ENCODE measurements around the gene CLEC2L. TPM values are rescaled to one million over a fixed set of nuclear protein-coding genes. Genes with fewer than 3 reads are reported as not detected.

Gene CLEC2L
- total and polyA plus RNA-seq, 4 donors, result 0.05 TPM; not detected in 3

DNA sequence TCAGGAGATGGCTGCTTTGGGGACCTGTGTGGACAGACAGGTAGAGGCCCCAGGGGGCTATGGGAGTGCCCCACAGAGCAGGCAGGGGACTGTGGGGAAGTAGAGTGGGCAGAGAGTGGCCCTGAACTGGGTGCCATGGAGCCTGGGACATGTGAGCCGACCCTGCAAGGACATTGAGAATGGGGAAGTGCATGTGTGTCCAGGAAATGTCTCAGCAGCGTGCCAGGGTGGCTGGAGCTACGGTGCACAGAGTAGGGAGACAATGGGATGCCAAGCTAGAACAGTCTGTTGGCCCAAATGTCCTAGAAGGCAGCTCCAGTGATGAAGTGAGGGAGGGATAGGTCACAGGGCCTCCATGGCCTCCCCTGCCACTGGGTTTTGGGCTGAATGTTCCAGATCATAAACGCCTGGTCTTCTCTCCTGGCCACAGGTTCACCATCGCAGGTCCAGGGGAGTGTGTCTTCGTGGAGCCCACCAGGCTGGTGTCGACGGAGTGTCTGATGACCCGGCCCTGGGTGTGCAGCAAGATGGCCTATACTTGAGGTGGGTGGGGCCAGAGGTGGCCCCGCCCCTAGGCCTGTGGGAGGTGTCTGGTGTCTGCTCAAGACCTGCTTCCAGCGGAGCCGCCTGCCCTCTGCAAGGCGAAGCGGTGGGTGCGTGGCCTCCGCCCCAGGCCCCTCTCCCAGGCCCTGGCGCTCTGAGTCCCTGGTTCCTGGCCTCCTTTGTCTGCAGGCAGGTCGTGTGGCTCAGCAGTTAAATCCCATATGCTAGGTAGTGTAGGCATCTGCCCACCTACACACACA lies 20.5 kb downstream of the CLEC2L start:
- 86% methylated on average over 18 of the region's 18 CpGs for WGBS
- no peaks in the 10 kb centered on the region for H3K36me3 ChIP-seq (ENCODE audit: control insufficient read depth in 4 of 4, insufficient read depth in 3 of 4, low read depth in 1 of 4, low read length in 3 of 4)
- H3K4me3 ChIP-seq (ENCODE audit: low read depth in 1 of 3, low read length in 3 of 3), result no peak overlapping the region
- no peak for DNase-seq (ENCODE audit: low spot score)
- H3K27me3 ChIP-seq (ENCODE audit: control insufficient read depth in 4 of 4, insufficient read depth in 4 of 4, low read length in 3 of 4), result peaks cover 0 to 4% (median 0%) of the 10 kb centered on the region in 4 donors
- H3K27ac ChIP-seq (ENCODE audit: low read depth in 1 of 2, low read length in 2 of 2), result no peak overlapping the region
- H3K9me3 ChIP-seq (ENCODE audit: control insufficient read depth in 4 of 4, low read length in 3 of 4), result no peaks in the 10 kb centered on the region
- TF ChIP-seq FOXA2 (IDR thresholded peaks at IDR 0.05) (no peak), TAF1 (conservative IDR thresholded peaks at IDR 0.05) (no peak), REST (IDR thresholded peaks at IDR 0.05) (no peak), HNF4A (conservative IDR thresholded peaks at IDR 0.05) (no peak), YY1 (IDR thresholded peaks at IDR 0.05) (no peak), FOXA1 (IDR thresholded peaks at IDR 0.05) (no peak), GABPA (IDR thresholded peaks at IDR 0.05 in 1 of 2, conservative IDR thresholded peaks at IDR 0.05 in 1 of 2) (no peak), HNF4G (IDR thresholded peaks at IDR 0.05) (no peak), SP1 (IDR thresholded peaks at IDR 0.05) (no peak), JUND (IDR thresholded peaks at IDR 0.05) (no peak), EGR1 (IDR thresholded peaks at IDR 0.05; ENCODE audit: low read depth in 2 of 2) (no peak)
- TF ChIP-seq, protein P1, sequence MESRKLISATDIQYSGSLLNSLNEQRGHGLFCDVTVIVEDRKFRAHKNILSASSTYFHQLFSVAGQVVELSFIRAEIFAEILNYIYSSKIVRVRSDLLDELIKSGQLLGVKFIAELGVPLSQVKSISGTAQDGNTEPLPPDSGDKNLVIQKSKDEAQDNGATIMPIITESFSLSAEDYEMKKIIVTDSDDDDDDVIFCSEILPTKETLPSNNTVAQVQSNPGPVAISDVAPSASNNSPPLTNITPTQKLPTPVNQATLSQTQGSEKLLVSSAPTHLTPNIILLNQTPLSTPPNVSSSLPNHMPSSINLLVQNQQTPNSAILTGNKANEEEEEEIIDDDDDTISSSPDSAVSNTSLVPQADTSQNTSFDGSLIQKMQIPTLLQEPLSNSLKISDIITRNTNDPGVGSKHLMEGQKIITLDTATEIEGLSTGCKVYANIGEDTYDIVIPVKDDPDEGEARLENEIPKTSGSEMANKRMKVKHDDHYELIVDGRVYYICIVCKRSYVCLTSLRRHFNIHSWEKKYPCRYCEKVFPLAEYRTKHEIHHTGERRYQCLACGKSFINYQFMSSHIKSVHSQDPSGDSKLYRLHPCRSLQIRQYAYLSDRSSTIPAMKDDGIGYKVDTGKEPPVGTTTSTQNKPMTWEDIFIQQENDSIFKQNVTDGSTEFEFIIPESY (IDR thresholded peaks at IDR 0.05), result no peak
- TF ChIP-seq, protein P2, sequence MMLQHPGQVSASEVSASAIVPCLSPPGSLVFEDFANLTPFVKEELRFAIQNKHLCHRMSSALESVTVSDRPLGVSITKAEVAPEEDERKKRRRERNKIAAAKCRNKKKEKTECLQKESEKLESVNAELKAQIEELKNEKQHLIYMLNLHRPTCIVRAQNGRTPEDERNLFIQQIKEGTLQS (IDR thresholded peaks at IDR 0.05), result no peak
- TF ChIP-seq, protein P3, sequence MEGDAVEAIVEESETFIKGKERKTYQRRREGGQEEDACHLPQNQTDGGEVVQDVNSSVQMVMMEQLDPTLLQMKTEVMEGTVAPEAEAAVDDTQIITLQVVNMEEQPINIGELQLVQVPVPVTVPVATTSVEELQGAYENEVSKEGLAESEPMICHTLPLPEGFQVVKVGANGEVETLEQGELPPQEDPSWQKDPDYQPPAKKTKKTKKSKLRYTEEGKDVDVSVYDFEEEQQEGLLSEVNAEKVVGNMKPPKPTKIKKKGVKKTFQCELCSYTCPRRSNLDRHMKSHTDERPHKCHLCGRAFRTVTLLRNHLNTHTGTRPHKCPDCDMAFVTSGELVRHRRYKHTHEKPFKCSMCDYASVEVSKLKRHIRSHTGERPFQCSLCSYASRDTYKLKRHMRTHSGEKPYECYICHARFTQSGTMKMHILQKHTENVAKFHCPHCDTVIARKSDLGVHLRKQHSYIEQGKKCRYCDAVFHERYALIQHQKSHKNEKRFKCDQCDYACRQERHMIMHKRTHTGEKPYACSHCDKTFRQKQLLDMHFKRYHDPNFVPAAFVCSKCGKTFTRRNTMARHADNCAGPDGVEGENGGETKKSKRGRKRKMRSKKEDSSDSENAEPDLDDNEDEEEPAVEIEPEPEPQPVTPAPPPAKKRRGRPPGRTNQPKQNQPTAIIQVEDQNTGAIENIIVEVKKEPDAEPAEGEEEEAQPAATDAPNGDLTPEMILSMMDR (IDR thresholded peaks at IDR 0.05; ENCODE audit: low read depth, low read length, missing input control), result no peak
- TF ChIP-seq, protein P4, sequence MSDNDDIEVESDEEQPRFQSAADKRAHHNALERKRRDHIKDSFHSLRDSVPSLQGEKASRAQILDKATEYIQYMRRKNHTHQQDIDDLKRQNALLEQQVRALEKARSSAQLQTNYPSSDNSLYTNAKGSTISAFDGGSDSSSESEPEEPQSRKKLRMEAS (IDR thresholded peaks at IDR 0.05), result no peak
- no peaks in the 10 kb centered on the region for H3K4me1 ChIP-seq (ENCODE audit: control insufficient read depth in 4 of 4, insufficient read depth in 4 of 4, low read length in 3 of 4)
- no peak overlapping the region for H3K9ac ChIP-seq (ENCODE audit: low read depth in 1 of 2, low read length in 2 of 2)

All from liver (tissue), 9 donors.